Measurements from ENCODE around the gene ZNF792.
"Not testable (repeated sequence)": the region's sequence is repeated elsewhere in the genome, so short reads cannot be mapped to it uniquely, and the experiment has no call there.

Gene ZNF792

DNA sequence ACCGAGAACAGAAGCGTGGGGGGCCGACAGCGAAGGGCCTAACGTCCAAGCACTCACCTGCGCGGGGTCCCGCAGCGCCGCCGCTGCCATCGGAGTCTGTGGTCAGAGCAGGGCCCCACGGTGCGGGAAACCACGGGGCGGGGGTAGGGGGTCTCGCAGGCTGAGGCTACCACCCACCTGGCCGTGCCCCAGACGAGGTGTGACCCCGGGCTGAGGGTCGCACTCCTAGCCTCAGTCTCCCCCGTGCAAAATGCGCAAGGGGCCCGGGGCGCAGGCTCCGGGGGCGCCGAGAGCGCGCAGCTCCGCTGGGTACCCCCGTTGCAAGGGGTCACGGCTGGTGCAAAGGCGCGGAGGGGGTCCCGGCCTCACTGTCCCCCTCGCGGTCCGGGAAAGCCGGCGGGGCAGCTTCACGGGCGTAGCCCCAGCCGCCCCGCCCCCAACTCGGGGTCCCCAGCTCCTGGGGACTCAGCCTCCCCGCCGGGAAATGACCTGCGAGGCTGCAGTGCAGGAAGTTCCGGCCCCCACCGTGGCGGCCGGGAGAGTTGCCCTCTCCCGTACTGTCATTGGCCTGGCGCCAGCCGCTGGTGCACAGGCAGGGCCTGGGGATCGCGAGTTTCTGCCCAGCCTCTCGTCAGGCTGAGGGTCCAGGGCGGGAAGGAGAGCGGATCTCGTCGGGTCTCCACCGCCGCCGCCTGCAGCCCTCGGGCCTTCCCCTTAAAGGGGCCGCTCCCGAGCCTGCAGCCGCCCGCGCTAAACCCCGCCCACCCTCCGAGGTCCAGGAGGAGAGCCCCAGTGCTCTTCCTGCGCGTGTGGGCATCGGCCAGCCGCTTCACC lies at the start of gene ZNF792:
ZNF792 (minus strand) TSS at position 657 of the 834 bp plus-strand sequence; CDS start at position 90, 567 bp downstream.
- peak; percentile 42 for DNase-seq

DNA sequence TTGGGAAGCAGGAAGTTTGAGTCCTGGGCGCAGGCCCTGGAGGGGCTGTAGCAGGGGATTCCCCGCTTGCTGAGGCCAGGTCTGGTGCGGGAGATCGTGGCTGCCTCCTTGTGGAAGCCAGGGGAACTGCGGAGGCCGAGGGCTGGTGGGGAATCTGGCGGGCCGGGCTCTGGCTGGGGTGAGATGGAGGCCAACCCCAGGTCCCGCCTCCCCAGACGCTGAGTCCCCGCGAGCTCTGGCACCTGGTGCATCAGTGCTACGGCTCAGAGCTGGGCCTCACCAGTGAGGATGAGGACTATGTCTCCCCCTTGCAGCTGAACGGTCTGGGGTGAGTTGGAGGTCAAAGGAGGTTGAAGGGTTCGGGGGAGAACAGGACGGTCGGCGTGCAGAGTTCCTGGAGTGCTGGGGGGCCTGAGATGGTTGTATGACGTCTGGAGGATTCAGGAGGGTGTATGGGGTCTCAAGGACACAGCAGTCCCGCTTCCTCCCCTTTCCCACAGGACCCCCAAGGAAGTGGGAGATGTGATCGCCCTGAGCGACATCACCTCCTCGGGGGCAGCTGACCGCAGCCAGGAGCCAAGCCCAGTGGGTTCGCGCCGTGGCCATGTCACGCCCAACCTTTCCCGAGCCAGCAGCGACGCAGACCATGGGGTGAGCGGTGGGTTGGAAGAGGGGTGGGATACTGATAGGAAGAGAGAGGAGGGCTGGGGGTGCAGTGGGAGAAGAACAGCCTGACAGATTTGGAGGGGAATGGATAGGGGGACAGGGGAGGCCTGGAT lies 49.2 kb upstream of the ZNF792 start:
- peak; percentile 84 for DNase-seq

DNA sequence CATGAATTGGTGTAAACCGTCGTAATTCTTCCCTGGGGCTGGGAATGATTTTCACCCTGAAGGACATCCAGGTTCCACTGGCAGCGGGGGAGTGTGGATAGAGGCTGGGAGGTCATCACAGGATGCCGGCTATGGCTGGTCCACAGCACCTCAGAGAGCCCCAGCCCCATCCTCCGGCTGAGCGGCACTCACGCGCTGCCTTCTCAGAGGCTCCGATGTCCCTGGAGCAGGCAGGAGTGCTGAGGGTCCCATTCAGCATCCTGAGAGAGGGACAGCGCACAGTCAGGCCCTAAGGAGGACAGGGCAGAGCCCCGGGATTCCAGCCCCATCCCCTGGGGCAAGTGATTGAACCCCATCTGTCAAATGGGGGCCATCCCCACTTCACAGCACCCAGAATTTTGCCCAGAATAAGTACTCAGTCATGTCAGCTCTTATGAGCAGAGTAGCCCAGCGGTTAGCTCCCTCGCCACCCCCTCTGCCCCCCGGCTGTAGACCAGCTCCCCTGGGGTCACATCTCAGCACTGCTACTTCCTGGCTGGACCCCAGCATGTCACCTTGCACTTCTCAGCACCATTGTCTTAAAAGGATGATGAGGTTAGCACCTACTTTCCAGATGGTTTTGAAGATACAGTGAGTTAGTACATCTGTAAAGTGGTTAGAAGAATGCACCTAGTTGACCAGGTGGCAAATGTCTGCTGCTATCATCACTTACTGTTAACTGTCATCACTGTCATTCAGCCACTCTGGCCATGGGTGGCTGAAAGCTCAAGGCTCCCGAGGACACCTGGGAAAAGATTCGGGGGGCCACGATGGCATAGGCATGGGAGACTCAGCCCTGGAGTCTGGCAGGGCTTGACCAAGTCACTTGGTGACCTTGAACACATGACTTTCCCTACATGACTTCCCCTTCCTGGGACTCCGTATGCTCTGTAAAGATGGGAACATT lies 48.0 kb upstream of the ZNF792 start:
- DNase-seq, result no peak

DNA sequence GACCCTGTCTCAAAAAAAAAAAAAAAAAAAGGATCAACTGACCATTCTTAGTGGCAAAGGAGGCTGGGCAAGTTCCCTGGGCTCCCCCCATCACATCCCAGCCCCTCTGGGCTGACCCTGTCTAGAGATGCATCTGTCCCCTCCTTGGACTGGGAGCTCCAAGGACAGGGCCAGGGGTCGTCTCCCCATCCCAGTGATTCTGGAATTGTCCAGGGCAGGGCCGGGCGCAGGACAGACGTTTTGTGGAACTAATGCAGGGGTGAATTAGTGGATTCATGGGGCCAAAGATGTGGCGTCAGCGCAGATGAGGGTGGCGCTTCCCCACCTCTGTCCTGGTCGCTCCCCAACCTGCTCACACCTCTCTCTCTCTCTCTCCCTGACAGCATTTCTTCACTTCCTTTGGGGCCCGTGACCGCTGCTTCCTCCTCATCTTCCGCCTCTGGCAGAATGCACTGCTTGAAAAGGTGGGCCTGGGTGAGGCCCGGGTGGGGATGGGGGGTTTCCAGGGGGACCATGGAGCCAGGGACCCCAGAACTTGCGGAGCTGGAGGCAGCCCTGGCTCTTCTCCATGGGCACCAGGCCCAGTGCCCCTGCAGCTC lies 47.2 kb upstream of the ZNF792 start:
- no peak for DNase-seq

DNA sequence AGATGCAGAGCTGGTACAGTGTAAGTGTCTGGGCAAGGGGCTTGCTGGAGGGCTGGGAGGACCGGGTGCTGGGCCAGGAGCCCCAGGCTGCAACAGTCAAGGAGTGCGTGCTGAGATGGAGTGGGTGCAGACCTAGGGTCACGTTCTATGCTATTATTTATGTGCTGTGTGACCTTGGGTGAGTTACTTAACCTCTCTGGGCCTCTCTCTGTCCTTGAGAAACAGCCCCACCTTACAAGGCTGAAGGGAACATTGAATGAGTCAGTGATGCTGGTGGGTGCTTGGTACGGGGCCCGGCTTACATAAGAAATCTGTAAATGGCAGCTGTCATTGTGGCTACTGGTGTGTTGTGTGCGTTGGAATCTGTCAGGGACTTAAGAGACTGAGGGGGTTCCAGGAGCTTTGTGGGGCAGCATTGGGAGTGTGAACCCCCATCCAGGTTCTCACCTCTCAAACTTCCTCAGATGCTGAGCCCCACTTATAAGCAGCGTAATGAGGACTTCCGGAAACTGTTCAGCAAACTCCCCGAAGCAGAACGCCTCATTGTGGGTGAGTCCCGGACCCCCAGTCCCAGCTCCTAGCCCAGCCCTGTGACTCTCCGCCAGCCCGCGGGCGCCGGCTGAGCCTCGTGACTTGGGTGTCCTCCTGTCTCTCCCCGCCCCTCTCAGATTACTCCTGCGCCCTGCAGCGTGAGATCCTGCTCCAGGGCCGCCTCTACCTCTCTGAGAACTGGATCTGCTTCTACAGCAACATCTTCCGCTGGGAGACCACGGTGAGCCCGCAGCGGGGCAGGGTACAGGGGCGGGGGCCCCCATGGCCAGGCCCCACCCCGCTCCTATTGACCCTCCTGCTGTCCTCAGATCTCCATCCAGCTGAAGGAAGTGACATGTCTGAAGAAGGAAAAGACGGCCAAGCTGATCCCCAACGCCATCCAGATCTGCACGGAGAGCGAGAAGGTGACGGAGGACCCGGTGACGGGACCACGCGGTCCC lies 45.7 kb upstream of the ZNF792 start:
- no peak for DNase-seq

DNA sequence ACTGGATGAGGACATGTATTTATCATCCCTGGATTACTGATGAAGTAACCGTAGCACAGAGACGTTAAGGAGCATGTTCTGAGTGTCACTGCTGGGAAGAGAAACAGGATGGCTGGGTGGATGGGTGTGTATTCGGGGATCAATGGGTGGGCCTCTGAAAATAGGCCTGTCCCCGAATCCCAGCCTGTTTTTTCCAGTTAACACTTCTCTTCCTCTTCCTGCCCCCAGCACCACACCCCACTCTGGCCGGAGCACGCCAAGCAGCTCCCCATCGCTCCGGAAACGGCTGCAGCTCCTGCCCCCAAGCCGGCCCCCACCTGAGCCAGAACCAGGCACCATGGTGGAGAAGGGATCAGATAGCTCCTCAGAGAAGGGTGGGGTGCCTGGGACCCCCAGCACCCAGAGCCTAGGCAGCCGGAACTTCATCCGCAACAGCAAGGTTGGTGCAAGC lies 44.9 kb upstream of the ZNF792 start:
- no peak for DNase-seq

DNA sequence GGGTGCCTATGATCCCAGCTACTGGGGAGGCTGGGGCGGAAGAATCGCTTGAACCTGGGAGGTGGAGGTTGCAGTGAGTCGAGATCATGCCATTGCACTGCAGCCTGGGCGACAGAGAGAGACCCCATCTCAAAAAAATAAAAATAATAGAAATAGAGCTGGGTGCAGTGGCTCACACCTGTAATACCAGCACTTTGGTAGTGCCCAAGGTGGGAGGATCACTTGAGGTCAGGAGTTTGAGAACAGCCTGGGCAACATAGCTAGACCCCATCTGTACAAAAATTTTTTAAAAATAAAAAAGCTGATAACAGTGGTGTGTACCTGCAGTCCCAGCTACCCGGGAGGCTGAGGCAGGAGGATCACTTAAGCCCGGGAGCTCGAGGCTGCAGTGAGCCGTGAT lies 43.4 kb upstream of the ZNF792 start:
- not testable (repeated sequence) for DNase-seq

DNA sequence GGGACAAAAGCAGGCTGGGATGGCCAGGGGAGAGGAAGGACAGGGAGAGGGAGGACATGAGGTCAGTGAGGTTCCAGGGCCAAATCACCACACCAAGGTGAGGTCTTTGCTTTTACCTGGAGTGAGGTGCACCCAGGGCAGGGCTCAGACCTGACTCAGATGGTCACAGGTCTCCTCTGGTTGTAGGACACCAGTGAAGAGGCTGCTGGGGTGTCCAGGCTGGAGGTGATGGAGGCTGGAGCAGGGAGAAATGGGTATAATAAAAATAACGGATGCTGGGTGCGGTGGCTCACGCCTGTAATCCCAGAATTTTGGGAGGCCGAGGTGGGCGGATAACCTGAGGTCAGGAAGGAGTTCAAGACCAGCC lies 43.0 kb upstream of the ZNF792 start:
- no peak for DNase-seq

DNA sequence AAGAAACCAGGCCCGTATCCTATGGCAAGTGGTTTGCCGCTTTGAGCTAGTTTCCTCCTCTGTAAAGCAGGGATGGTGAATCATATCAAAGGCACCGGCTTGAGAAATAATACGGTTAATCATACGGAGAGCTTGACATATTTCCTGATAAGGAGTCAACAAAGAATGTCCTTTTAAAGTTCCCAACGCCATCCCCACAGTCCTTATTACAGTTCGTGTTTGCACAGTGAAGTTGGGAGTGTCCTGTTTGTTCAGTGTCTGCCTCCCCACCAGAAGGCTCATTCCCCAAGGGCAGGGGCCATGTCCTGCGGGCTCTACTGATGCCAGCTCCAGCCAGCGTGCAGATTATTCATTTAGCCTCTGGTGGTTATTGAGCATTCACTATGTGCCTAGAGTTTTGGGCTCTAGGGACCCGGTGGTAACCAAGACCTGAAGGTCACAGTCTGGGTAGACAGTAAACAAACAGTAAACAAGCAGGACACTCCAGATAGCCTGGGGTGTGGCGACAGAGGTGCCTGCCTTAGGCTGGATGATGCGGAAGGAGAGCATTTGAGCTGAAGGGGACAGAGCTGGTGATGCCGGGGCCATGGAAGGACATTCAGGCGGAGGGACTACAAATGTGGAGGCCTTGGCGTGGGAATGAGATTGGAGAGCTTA lies 42.4 kb upstream of the ZNF792 start:
- no peak for DNase-seq

DNA sequence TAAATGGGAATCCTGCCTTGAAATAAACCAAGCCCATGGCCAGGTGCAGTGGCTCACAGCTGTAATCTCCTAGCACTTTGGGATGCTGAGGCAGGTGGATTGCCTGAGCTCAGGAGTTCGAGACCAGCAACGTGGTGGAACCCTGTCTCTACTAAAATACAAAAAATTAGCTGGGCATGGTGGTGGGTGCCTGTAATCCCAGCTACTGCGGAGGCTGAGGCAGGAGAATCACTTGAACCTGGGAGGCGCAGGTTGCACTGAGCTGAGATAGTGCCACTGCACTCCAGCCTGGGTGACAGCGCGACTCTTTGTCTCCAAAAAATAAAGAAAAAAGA lies 41.9 kb upstream of the ZNF792 start:
- DNase-seq, result not testable (repeated sequence)

DNA sequence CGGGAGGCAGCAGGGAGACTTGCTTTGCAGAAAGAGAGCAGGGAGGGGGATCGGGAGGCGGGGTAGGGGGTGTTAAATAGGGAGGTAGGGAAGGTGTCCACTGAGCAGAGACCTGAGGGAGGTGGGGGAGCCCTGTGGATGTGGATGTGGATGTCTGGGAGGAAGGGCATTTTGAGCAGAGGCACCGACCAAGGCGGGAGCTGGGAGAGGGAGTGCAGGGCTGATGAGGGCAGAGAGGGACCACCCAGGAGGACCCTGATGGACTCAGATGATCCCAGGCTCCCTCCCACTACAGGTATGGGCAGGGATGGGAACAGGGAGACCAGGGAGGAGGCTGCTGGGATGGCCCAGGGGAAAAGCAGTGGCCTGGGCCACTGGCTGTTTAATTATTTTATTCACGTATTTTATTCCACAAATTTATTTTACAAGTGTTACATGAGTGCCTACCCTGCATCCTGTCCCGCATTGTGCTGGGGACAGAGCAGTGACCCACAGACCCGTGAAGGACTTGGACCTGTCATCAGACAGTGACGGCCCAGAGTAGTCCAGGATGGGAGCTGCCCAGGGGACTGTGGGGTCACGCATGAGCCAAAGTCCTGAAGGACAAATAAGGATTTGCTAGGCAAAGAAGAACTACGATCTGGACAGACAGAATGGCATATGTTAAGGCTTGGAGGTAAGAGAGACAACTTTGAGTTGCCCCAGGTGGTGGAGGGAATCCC lies 41.4 kb upstream of the ZNF792 start:
- DNase-seq, result no peak

DNA sequence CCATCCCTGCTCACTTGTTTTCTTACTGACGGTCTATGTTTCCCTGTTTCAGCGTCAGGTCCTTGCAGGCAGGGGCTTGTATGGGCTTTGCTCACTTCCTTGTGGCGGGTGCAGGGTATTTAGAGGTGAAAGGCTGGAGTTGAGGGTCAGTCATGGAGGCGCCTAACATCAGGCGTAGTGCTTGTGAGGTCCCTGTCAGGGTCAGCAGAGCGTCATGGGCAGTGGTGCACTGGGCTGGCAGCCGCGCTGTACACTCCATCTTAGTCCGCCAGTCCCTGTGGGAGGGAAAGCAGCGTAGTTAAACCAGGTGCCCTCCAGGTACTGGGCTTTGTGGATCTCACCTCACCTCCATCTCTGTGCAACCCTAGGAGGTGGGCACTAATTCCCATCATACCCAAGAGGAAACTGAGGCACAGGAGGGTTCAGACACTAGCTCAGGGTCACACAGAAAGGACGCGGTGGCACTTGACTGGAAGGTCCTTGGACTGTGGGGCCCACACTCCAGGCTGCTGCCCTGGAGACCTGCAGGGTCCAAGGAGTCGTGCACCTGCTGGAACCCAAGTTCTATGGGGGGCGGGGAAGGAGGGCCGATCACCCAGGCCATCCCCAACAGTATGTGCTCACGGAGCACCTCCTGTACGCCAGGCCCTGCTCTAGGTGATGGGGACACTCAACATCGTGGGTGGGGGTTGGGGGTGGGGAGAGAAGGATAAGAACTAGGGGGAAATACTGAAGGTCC lies 40.7 kb upstream of the ZNF792 start:
- DNase-seq, result no peak

DNA sequence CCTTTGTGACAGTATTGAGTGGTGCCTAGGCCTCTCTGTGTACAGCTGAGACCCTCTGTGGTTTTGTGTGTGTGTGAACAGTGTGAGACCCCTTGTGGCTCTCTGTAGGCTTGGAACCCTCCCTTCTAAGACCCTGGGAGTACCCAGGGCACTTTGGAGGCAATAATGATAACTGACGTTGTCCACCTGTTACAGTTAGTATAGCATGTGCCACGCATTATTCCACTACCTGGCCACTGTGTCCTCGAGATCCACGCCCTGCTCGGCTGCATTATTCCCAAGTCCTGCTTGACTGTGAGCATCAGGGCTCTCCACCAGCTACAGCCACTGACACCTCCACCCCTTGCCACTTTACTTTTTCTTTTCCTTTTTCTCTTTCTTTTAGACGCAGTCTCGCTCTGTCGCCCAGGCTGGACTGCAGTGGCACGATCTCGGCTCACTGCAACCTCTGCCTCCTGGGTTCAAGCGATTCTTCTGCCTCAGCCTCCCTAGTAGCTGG lies 38.1 kb upstream of the ZNF792 start:
- DNase-seq, result no peak

DNA sequence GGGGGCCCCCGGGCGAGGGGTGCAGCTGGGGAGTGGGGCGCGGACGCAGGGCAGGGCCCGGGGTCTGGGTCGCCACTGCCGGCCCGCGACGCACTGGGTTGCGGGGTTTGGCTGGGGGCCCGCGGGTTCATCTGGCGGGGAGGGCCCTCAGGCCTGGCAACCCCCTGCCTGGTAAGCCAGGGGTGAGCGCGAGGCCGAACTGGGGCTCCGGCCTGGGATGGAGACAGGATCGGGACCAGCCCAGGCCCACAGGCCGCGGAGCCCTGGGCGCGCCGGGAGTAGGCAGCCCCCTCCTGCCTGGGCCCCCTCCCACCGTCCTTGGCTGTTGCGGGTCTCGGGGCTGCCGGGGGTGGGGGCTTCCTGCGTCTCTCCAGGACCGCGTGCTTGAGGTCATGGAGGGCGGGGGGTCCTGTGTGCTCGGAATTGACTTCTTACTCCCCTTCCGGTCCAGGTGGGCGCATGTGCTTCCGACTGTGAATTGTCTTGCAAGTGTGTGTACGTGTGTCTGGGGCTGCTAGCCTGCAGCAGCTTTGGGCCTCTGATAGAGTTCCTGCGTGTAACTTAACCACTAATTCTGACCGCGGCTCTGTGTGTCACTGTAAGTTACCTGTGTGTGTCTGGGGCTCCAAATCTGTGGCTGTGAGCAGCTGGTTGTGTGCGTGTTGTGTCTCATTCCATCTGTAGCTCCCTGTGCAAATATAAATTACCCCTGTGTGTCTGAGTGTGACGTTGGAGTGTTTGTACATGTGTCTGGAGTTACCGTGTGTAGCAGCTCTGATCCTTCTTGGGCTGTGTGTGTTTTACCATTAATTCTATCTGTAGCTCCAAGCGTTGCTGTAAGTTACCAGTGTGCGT lies 36.8 kb upstream of the ZNF792 start:
- peak; percentile 72 for DNase-seq

DNA sequence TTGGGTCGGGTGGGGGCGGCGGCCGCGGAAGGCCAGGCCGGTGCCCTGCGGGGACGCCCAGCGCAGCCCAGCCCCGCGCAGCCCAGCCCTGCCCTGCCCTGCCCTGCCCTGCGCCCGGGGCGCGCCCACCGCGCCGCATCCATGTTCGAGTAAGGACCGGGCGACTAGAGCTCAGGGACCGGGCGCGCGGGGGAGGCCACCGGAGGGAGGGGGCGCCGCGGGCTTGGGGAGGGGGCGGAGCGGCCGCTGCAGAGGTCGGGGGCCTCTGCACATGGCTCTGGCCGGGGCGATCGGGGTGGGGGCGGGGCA lies 36.3 kb upstream of the ZNF792 start:
- DNase-seq, result no peak

DNA sequence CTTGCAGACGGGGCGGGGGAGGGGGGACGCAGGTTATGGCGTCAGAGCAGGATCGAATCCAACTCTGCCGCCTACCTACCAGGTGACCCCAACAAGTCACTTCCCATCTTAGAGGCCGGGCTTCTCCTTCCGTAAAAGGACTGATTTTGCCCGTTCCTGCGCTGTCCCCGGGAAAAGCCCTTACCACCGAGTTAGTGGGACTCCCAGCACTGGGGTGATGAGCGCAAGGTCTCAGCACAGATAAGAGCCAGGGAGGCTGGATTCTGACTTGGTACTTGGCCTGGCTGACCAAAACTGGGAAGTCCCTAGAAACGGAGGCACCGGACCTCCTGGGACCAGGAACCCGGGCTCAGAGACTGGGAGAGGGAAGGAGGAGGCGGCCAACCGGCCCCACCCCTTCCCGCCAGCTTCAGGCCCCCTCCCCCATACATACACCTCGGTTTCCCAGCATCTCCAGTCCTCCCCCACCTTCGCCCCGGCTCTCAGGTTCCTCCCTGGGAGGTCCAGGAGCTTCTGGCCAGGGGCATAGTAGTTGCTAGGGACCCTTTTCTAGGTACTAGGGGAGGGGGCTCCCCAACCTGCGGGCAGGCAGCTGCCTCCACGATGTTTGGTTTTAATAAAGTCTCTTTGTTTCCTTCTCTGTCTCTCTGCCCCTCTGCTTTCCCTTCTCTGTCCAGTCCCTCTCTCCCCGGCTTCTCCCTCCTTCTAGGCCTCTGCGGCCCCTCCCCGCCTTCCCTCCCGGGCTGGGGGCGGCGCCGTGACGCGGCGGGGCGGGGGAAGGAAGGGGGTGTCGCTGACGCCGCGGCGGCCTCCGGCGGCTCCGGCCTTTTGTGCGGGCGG lies 35.7 kb upstream of the ZNF792 start, which contains the start of gene GRAMD1A:
GRAMD1A (plus strand) TSS at position 826 of the 840 bp plus-strand sequence. CDS start 156 bp downstream, outside the sequence.
- DNase-seq, result peak; percentile 75

Measured in stimulated activated CD4-positive, alpha-beta T cell treated with anti-CD3 and anti-CD28 coated beads, Interleukin-4, amount 100 ng/mL, for 24 hours (primary cell).